HepG2 (cell line): ENCODE measurements around the gene EXOC6B. TPM values are rescaled to one million over a fixed set of nuclear protein-coding genes. Genes with fewer than 3 reads are reported as not detected.
A peak's percentile ranks its signal among the peaks of the same experiment; 100 is the strongest.

ENCODE experiments used
- ATM ChIP-seq: fragments of 450-650 bp; IDR thresholded peaks from 2 replicates; pipeline ENCODE4 v1.7.1; 2017; ENCODE audit warnings: mild to moderate bottlenecking, borderline replicate concordance
- DR1 ChIP-seq: sonication (generic); formaldehyde crosslinking; IDR thresholded peaks from 2 replicates; pipeline ENCODE4 v1.8.0; 2021; ENCODE audit warnings: mild to moderate bottlenecking, missing genetic modification reagents, inconsistent platforms
- HMG20B ChIP-seq: conservative IDR thresholded peaks from 2 replicates; pipeline ENCODE4 v1.6.1; 2016; ENCODE audit warnings: missing genetic modification reagents, missing compliant biosample characterization
- JUNB ChIP-seq: sonication (generic); formaldehyde crosslinking; IDR thresholded peaks from 2 replicates; pipeline ENCODE4 v1.8.0; 2022; ENCODE audit warnings: missing genetic modification reagents, mild to moderate bottlenecking, borderline replicate concordance
- NFIC ChIP-seq: IDR thresholded peaks from 2 replicates; pipeline ENCODE4 v1.6.1; 2012; ENCODE audit warnings: mild to moderate bottlenecking, low read length, inconsistent platforms
- SSRP1 ChIP-seq: IDR thresholded peaks from 2 replicates; pipeline ENCODE4 v1.6.1; 2016; ENCODE audit warnings: control low read depth
- SUZ12 ChIP-seq: fragments of 150-350 bp; IDR thresholded peaks from 2 replicates; pipeline ENCODE4 v1.6.1; 2014; ENCODE audit warnings: low read depth, low read length
- TCF12 ChIP-seq, 2 experiments: fragments of 450-650 bp in 1 of 2; sonication (generic) in 1 of 2; formaldehyde crosslinking in 1 of 2; IDR thresholded peaks; 2 replicates each; pipeline versions ENCODE4 v1.6.1 to v1.8.0; 2017 to 2022; ENCODE audit warnings: antibody characterized with exemption in 1 of 2, mild to moderate bottlenecking in 1 of 2, missing genetic modification reagents in 1 of 2, moderate library complexity in 1 of 2
- TFDP2 ChIP-seq: sonication (generic); formaldehyde crosslinking; IDR thresholded peaks from 2 replicates; pipeline ENCODE4 v1.4.0; 2020; ENCODE audit warnings: missing genetic modification reagents
- XBP1 ChIP-seq: sonication (generic); formaldehyde crosslinking; IDR thresholded peaks from 2 replicates; pipeline ENCODE4 v1.5.0; 2020; ENCODE audit warnings: missing genetic modification reagents
- ZBTB42 ChIP-seq: sonication (generic); formaldehyde crosslinking; IDR thresholded peaks from 2 replicates; pipeline ENCODE4 v1.5.0; 2020; ENCODE audit warnings: mild to moderate bottlenecking, missing genetic modification reagents
- ZC3H13 ChIP-seq: sonication (generic); formaldehyde crosslinking; IDR thresholded peaks from 2 replicates; pipeline ENCODE4 v1.8.1; 2023; ENCODE audit warnings: mild to moderate bottlenecking, missing genetic modification reagents, moderate library complexity
- ZNF792 ChIP-seq: IDR thresholded peaks from 2 replicates; pipeline ENCODE4 v1.6.1; 2016
- ZNF816 ChIP-seq: sonication (generic); formaldehyde crosslinking; IDR thresholded peaks from 2 replicates; pipeline ENCODE4 v1.8.0; 2022; ENCODE audit warnings: missing genetic modification reagents, mild to moderate bottlenecking, borderline replicate concordance
- polyA plus RNA-seq, 8 experiments: library from polyadenylated mRNA; depleted of rRNA in 3 of 8; stranded (reverse) in 7 of 8; unstranded in 1 of 8; fragments of >200 nt; fragmentation: Illumina TruSeq in 4 of 8; extraction: Trizol in 4 of 8; gene quantifications; 2 replicates each; pipeline versions ENCODE4 v1.2.1 to v1.2.3, GENCODE V29; 2011 to 2016; ENCODE audit warnings: low read depth in 4 of 8, missing spikeins in 1 of 8, mixed read lengths in 1 of 8; ENCODE audit not compliant: insufficient read depth in 1 of 8
- total RNA-seq, 5 experiments: library from RNA; depleted of rRNA; stranded (reverse); fragments of >200 nt; fragmentation: Illumina TruSeq; extraction: Trizol; gene quantifications; 2 replicates each; pipeline ENCODE4 v1.2.3, GENCODE V29; 2016; ENCODE audit warnings: low read depth in 1 of 5
- TF ChIP-seq, protein P1 (sequence below): sonication (generic); formaldehyde crosslinking; IDR thresholded peaks from 2 replicates; pipeline ENCODE4 v1.9.0; 2021; ENCODE audit warnings: mild to moderate bottlenecking, missing genetic modification reagents
- TF ChIP-seq, protein P2 (sequence below): sonication (generic); formaldehyde crosslinking; IDR thresholded peaks from 2 replicates; pipeline ENCODE4 v1.4.0; 2020; ENCODE audit warnings: missing genetic modification reagents; ENCODE audit errors: not compliant biosample characterization
- TF ChIP-seq, protein P3 (sequence below): sonication (generic); formaldehyde crosslinking; IDR thresholded peaks from 2 replicates; pipeline ENCODE4 v1.8.1; 2022; ENCODE audit warnings: low read depth, mild to moderate bottlenecking, missing genetic modification reagents

The EXOC6B gene
- total and polyA plus RNA-seq, 2 of the 13 experiments (the other 11 are each of a cell fraction or from before 2014, with no cell fraction given), result 9.1 to 15.9 TPM

DNA sequence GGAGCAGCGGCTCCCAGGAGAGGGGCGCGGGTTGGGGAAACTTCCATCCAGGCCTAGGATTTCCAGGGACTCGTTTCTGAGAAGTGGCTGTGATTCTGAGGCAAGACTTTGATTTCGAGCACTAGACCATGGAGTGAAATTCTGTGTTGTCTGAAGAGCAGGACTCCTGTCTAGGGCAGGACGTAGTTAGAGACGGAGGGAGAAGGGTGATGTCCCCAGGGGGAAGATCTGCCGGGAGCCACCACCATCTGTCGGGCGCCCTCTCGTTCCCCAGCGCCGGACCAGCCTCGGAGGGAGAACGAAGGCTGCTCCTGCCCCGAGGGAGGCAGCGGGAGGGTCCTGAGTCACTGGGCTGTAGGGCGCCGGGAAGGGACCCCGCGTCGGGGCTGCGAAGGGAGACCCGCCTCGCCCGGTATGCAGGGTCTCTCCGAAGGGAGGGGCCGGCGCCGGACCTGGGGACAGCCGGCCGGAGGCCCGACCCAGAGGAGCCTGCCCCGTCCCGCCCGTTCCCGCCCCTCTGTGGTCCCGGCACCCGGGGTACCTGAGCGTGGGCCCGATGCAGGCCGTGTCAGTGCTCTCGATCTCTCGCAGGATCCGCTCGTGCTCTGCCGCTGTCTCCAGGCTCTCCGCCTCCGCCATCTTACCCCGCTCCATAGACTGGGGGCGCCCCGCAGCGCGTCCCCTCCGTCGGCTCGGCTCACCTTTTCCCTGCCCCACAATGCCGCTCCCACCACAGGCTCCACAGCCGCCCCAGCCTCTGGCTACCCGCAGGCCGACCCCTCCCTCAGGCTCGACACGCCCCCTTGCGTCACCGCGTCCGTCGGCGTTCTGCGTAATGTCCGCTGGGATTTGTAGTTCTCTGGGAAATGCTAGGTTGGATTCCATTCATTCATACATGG, at the start of gene EXOC6B (continued):
- TF ChIP-seq, protein P1, sequence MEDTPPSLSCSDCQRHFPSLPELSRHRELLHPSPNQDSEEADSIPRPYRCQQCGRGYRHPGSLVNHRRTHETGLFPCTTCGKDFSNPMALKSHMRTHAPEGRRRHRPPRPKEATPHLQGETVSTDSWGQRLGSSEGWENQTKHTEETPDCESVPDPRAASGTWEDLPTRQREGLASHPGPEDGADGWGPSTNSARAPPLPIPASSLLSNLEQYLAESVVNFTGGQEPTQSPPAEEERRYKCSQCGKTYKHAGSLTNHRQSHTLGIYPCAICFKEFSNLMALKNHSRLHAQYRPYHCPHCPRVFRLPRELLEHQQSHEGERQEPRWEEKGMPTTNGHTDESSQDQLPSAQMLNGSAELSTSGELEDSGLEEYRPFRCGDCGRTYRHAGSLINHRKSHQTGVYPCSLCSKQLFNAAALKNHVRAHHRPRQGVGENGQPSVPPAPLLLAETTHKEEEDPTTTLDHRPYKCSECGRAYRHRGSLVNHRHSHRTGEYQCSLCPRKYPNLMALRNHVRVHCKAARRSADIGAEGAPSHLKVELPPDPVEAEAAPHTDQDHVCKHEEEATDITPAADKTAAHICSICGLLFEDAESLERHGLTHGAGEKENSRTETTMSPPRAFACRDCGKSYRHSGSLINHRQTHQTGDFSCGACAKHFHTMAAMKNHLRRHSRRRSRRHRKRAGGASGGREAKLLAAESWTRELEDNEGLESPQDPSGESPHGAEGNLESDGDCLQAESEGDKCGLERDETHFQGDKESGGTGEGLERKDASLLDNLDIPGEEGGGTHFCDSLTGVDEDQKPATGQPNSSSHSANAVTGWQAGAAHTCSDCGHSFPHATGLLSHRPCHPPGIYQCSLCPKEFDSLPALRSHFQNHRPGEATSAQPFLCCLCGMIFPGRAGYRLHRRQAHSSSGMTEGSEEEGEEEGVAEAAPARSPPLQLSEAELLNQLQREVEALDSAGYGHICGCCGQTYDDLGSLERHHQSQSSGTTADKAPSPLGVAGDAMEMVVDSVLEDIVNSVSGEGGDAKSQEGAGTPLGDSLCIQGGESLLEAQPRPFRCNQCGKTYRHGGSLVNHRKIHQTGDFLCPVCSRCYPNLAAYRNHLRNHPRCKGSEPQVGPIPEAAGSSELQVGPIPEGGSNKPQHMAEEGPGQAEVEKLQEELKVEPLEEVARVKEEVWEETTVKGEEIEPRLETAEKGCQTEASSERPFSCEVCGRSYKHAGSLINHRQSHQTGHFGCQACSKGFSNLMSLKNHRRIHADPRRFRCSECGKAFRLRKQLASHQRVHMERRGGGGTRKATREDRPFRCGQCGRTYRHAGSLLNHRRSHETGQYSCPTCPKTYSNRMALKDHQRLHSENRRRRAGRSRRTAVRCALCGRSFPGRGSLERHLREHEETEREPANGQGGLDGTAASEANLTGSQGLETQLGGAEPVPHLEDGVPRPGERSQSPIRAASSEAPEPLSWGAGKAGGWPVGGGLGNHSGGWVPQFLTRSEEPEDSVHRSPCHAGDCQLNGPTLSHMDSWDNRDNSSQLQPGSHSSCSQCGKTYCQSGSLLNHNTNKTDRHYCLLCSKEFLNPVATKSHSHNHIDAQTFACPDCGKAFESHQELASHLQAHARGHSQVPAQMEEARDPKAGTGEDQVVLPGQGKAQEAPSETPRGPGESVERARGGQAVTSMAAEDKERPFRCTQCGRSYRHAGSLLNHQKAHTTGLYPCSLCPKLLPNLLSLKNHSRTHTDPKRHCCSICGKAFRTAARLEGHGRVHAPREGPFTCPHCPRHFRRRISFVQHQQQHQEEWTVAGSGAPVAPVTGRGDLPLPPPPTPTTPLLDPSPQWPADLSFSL (CRISPR knock-in tag), result no peak
- TF ChIP-seq ZC3H13 (CRISPR knock-in tag) (peak; percentile 76; the same call in 1 of the 2 replicates), ZNF816 (no peak), JUNB (CRISPR knock-in tag) (no peak), NFIC (no peak), TFDP2 (CRISPR knock-in tag) (peak; percentile 22; the same call in 1 of the 2 replicates), SUZ12 (peak; percentile 67; the same call in 1 of the 2 replicates), ATM (no peak), TCF12 (IDR thresholded peaks at IDR 0.05) (no peak), TCF12 (CRISPR knock-in tag; IDR thresholded peaks at IDR 0.05) (peak; percentile 68; the same call in 1 of the 2 replicates), ZBTB42 (CRISPR knock-in tag) (no peak; the same call in none of the 2 replicates), HMG20B (CRISPR knock-in tag) (no peak), XBP1 (CRISPR knock-in tag) (no peak), ZNF792 (CRISPR knock-in tag) (peak; percentile 31; the same call in 1 of the 2 replicates), SSRP1 (CRISPR knock-in tag) (no peak), DR1 (CRISPR knock-in tag) (peak; percentile 69)
- TF ChIP-seq, protein P2, sequence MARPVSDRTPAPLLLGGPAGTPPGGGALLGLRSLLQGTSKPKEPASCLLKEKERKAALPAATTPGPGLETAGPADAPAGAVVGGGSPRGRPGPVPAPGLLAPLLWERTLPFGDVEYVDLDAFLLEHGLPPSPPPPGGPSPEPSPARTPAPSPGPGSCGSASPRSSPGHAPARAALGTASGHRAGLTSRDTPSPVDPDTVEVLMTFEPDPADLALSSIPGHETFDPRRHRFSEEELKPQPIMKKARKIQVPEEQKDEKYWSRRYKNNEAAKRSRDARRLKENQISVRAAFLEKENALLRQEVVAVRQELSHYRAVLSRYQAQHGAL, result no peak
- TF ChIP-seq, protein P3, sequence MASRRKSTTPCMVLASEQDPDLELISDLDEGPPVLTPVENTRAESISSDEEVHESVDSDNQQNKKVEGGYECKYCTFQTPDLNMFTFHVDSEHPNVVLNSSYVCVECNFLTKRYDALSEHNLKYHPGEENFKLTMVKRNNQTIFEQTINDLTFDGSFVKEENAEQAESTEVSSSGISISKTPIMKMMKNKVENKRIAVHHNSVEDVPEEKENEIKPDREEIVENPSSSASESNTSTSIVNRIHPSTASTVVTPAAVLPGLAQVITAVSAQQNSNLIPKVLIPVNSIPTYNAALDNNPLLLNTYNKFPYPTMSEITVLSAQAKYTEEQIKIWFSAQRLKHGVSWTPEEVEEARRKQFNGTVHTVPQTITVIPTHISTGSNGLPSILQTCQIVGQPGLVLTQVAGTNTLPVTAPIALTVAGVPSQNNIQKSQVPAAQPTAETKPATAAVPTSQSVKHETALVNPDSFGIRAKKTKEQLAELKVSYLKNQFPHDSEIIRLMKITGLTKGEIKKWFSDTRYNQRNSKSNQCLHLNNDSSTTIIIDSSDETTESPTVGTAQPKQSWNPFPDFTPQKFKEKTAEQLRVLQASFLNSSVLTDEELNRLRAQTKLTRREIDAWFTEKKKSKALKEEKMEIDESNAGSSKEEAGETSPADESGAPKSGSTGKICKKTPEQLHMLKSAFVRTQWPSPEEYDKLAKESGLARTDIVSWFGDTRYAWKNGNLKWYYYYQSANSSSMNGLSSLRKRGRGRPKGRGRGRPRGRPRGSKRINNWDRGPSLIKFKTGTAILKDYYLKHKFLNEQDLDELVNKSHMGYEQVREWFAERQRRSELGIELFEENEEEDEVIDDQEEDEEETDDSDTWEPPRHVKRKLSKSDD, result peak; percentile 82; the same call in 1 of the 2 replicates
